ENCODE measurements around the gene TMOD1. TPM values are rescaled to one million over a fixed set of nuclear protein-coding genes. Genes with fewer than 3 reads are reported as not detected.

TMOD1 gene
- total RNA-seq, 1 donor from 2014 or later, result 1.7 TPM

DNA sequence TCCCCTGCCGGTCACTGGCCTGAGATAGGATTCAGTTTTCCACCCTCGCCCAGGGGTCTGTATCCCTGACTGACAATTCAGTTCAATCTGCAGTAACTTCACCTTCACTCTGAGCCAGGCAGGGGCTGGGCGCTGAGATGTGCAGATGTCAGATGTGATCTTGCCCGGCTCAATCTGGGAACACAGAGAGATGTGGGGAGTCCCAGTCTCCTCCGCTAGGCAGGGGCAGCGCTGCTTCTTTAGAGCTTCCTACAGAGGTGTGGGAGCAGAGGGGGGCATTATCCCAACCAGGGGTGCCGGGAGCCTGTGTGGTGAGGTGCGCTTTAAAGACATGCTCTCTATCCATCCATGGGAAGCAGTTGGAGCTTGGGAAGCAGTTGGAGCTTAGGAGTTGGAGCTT lies 14.6 kb downstream of the TMOD1 start:
- no peak for DNase-seq (ENCODE audit: low read depth in 2 of 2)

DNA sequence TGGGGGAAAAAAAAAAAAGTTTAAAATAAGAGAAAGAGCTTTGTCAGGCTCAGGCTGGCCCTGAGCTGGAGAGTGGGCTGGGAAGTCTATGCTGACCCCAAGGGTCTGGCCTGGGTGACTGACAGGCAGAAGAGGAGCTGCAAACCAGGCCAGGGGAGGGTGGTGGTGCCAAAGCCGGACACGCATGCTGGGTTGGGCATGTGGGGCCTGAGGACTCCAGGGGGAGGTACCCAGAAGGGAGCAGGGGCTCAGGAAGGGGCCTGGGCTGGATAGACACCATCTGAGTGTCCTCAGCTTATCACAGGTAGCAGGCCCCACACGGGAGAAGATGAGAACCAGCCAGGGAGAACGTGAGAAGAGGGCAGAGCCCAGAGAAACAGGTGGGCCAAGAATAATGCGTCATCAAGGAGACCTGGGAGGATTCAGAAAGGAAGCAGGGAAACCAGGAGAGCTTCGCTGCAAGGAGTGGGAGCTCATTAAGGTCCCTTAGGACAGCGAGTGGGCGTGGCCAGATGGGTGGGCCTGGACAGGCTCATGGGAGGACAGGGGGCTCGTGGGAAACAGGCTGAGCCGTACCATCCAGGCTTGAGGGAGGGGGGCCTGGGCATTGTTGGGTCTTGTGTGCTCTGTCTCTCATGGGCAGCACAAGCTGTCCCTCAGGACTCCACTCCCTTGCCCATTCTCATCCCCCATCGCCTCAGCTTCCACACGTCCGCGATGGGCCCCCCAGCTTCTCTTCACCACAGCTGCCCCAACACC lies 16.0 kb downstream of the TMOD1 start:
- DNase-seq (ENCODE audit: low read depth in 2 of 2), result no peak

DNA sequence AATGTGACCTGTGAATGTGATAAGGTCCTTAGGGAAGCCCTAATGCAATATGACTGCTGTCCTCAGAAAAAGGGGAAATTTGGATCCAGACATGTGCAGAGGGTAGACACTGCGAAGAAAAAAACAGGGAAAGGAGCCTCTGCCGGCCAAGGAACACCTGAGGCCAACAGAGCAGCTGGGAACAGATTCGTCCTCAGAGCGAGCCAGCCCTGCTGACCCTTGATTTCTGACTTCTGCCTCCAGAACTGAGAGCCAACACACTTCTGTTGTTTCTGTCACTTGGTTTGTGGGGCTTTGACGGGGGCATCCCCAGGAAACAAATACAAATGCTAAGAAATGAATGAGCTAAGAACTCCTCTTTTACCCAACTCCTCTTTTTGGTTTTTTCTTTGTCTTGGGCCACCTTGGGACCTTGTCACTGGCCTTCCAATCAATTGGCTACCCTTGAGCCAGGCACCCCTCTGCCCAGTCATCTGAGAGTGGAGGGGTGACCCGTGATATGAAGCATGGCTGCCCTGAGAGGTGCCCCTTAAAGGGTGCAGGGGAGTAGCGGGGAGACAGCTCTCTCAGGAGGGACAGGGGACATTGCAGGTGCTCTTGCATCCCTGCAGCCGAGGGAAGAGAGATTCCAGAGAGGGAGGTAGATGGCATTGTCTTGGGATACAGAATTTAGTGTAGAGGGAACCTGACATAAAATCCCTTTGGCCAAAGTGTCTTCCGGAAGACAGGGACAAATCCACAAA lies 16.9 kb downstream of the TMOD1 start:
- DNase-seq (ENCODE audit: low read depth in 2 of 2), result no peak

DNA sequence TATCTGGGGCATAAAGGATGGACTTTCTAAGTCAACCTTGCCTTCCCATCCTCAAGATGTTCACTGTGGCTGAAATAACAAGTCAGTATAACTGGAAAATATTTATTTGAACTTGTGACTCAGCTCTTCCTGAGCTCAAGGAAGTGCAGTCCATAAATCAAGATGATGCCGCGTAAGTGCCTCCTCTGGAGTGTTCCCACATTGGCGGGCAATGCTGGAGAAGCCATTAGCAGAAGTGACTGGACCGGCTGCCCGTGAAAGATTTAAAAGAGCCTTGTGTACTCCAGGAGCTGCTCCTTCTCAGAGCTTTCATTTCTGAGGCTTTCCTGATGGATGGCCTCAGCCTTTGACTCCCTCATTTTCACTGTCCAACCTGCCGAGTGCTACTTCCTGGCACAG lies 17.4 kb downstream of the TMOD1 start:
- DNase-seq (ENCODE audit: low read depth in 2 of 2), result peak in 1 of 2 donors; percentile 96

DNA sequence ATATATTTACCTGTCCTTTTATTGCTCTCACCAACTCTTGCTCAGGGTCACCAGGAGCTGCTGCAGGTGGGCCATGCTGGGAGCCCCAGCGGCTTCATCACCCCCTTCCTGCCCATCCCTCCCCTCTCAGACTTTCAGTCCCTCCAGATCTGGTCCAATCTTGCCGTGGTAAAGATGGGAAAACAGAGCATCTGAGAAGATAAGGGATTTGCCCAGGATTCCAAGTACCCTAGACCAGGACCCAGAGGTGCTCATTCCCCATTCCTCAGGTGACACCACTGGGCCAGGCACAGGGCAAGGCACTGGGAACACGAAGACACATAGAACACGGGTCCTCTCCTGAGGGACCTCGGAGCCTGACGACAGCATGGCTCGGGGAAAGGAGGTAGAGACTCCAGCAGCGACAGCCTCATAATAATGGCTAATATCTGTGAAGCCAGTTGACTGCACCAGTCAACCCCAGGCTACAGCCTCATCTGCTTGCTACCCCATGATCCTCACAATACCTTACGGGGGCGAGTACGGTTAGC lies 18.0 kb downstream of the TMOD1 start:
- DNase-seq (ENCODE audit: low read depth in 2 of 2), result no peak

DNA sequence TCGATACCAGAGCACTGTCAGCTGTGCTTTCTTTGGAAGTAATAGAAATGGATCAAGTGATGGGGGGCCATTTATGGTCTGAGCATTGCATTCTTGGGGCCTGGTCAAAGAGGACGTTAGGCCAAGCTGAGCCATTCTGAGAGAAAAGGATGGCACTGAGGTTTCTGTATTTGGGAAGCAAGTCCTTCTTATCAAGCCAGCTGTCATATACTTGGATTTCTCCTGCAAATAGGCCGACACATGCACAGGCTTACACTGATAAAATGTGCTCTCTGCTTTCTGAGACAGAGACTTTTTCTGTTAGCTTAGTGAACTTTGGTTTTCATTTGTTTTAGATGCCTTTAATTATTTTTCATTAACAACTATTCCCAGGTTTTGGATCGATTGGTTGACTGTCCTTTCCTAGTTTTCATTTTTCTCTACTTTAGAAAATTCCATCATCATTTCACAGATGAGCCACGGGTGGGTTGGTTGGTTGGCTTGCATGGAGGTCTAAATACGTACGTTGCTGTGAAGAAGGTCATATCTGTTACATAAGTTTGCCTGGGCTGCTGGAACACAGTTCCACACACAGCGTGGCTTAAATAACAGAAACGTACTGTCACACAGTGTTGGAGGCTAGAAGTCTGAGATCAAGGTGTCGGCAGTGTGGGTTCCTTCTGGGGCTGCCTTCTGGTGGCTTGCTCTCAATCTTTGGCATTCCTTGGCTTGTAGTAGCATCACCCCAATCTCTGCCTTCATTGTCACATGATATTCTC lies 20.3 kb downstream of the TMOD1 start:
- DNase-seq (ENCODE audit: low read depth in 2 of 2), result no peak

DNA sequence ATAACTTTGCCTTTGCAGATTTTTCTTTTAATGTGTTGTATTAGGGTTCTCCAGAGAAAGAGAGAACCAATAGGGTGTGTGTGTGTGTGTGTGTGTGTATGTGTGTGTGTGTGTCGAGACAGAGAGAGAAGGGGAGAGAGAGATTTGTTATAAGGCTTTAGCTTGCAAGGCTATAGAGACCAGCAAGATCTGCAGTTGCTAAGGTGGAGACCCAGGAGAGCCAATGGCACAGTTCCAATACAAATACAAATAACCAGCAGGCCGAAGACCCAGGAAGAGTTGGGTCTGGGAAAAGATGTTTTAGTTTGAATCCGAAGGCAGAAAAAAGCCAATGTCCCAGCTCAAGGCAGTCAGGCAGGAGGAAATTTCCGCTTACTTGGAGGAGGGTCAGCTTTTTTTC lies 23.0 kb downstream of the TMOD1 start:
- DNase-seq (ENCODE audit: low read depth in 2 of 2), result no peak

DNA sequence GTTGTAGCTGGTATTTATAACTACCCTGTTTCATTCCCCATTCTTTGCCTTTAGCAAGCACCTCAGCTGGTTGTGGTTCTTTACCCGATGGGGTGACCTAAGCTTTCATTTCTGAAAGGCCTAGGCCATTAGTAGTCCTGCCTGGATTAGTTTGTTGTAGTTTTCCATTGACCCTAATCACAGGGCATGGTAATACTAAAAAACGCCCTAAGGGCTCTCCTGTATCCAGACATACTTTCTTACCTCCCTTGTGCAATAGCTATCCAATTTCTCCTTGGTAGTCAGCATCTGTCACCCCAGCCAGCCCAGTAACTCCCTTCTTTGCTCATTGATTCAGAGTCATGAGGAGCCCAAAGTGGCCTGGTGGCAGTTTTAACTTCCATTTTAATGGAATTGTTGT lies 24.0 kb downstream of the TMOD1 start:
- no peak for DNase-seq (ENCODE audit: low read depth in 2 of 2)

DNA sequence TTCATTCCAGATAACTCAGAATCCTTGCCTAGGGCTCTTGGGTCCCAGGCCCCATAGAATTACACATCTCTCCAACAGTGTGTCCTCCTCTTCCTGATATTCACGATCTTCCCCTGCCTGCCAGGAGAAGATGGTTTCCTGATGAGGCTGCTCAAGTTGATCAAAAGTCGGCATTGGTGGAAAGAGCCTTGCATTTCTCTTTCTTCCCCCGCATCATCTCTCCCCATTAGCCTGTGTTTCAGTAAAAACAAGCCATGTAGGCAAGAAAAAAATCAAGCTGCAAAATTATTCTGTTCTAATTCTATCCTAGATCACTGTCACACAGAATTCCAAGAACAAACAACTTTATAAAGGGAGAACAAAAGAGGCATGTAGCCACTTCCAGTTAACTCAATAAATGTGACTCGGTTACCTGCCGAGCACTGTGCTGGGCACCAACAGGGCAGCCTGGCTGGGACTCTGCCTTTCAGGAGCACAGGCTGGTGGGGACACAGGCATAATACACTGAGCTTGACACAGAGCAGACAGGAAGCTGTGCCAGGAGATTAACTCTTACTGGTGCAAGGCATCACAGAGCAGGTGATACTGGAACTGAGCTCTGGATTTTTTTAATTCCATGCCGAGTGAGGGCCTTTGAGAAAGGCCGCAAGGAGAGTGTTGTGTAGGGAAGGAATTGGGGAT lies 25.6 kb downstream of the TMOD1 start:
- DNase-seq (ENCODE audit: low read depth in 2 of 2), result no peak

DNA sequence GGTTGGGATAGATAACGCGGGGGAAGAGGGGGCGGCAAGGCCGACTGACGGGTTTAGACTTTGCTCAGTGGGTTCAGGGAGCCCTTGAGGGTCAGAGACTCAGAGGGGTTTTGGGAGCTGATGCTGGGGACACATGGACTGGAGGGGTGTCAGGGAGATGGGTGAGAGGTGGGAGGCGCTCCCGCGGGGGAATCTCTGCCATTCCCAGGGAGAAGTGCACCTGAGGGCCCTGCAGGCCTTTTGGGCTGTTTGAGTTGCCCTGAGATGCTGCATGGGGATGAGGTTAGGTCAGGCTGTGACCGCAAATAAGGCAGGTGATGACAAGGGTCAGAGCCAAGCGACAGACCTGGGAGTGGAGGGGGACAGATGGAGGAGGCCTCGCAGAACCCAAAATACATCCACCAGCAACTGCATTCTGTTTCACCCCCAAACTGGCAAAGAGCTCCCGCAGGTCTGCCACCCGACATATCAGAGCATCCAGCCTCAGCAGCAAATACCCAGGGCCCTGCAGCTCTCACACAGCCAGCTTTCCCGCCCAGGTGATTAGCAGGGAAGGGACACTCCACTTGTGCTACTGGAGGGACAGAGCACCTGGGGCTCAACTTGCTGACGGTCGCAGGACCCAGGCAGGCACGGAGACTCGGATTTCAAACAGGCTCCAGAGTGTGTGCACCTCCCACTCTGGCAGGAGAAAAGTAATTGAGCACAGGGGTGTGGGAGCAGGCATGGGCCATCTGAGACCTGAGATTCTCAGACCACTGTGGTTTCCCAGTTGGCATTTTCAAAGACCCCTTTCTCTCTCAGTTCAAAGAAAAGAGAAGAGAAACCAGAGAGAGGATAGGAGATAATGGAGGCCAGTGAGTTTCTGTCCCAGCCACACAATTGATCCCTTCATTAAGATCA lies 26.4 kb downstream of the TMOD1 start:
- DNase-seq (ENCODE audit: low read depth in 2 of 2), result no peak

DNA sequence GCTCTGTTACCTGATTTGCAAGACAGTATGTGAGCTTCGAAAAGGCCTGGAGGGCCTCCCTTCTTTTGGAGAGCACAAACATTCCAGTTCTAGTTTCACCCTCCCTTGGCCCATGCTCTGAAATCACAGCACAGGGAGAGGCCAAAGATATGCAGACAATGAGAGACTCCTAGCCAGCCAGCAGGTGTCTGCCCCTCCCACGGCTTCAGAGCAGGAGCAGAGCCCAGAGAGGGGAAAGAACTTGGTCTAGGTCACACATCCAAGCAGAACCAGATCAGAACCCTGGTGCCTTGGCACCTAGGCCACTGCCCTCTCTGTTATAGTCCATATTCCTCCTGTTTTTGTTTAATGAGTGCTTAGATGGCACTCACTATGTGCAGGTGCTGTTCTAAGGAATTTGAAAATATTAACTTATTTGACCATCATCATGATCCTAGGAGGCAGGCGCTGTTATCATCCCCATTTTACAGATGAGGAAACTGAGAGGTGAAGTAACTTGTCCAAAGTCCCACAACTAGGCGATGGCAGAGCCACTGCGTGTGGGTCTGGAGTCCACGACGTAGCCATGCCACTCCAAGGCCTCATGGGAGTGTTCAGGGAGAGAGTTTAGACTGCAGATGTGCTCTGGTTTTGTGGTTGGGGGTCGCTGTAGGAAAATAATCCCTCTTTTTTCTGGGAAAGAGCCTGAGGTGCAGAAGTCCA lies 27.2 kb downstream of the TMOD1 start:
- DNase-seq (ENCODE audit: low read depth in 2 of 2), result no peak

DNA sequence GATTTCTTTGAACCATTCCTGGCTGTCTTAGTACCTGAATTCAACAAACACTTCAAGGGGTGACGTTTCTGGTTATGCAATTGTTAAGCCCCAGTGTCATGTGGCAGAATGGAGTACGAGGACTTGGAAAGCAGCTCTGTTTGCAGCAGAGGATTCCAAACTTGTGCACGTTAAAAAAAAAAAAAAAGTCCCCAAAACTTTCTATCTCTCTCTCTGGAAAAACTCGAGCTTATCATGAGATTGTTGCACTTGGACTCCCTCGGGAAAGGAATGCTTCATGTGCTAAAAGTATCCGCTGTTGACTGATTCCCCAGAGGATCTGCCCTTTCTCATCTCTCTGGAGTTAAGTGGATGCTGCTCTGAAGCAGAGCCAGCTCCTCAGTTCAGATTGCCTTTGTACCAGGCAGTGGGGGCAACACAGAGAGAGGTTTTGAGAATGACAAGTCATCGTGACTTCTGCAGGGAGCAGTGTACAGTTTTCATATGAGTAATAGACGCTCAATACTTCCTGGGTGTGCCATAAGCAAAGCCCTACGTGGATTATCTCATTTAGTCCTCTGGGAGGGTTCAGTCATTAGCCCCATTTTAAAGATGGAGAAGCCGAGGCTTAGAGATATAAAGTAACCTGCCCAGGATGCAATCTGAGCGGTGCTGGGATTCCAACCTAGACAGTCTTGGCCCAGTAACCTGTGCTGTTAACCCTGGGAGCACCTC lies 28.1 kb downstream of the TMOD1 start:
- no peak for DNase-seq (ENCODE audit: low read depth in 2 of 2)

DNA sequence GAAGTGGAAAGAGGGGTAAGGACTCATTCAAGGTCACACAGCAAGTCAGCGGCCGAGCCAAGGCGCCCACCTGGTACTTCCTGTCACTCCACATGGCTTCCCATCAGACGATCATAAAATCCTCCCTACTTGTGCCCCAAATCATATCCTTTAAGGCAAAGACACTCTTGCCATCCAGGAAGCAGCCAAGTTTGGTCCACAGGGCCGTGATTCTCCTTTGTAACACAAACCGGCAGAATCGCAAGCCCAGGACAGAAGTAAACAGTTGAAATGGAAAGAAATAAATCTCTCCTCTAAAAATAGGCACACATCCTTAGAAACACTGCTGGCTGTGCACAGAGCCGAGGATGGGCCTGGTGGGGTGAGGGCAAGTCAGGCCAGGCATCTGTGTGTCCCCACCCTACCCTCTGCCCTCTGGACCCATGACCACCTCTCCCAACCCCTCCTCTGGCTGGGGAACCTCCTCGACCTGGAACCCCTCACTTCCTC lies 30.5 kb downstream of the TMOD1 start:
- DNase-seq (ENCODE audit: low read depth in 2 of 2), result no peak

DNA sequence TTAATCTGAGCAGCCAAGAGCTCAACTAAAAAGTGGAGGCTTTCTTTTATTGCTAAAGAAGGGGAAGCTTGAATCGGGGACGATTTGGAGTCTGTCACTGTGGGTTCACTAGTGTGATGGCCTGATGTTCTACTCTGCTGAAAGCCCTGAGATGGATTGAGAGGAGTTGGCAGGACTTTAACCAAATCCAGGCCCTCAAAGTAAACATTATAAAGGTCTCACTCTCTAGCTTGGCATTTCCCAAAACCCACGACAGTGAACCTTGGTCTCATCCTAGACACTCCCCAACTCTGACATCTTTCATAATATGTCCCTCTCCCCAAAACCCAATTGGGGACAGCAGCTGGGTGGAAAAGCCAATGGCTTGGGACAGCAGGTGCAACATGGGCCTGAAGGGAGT lies 32.7 kb downstream of the TMOD1 start:
- DNase-seq (ENCODE audit: low read depth in 2 of 2), result no peak

DNA sequence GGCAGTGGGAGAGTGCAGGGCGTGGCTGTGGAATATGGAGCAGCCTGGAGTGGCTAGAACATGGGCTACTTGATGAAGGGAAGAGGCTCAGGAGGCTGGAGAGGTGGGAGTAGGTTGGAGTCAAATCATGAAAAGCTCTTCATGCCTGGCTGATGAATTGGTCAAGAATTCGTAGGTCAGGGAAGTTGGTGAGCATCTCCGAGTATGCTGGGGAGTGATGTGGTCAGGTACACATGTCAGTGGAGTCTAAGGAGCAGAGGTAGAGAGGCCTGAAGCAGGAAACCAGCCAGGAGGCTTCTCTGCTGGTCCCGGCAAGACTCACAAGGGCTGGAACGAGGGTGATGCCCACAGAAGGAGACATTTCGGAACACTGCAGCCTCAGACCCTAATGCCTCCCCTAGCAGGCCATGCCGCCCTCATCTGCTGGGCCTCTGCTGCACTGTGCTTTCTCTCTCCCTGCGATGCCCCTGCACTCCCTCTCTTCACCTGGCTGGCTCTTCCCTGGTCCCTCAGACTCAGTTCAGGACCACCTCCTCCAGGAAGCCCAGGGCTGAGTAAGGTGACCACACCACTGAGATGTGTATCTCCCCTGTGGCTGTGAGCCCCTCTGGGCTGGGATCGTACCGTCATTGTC lies 33.6 kb downstream of the TMOD1 start:
- DNase-seq (ENCODE audit: low read depth in 2 of 2), result no peak

DNA sequence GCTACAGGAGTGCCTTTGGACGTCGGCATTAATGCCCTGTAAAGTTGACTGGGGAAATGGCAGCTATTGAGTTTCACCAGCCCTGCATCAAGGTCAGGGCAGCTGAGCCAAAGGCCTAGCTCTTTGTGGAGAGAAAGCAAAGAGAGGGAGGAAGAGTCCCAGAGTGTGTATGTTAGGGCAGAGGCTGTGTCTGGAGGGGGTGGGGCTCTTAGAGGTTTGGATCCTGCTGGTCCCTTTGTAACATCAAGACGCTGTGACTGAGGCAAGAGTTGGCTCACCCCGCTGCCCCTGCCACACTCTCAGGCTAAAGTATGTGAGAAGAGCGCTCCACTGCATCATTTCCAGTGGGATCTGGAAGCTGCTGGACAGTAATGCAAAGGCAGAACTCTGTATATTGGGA lies 34.3 kb downstream of the TMOD1 start:
- DNase-seq (ENCODE audit: low read depth in 2 of 2), result no peak

DNA sequence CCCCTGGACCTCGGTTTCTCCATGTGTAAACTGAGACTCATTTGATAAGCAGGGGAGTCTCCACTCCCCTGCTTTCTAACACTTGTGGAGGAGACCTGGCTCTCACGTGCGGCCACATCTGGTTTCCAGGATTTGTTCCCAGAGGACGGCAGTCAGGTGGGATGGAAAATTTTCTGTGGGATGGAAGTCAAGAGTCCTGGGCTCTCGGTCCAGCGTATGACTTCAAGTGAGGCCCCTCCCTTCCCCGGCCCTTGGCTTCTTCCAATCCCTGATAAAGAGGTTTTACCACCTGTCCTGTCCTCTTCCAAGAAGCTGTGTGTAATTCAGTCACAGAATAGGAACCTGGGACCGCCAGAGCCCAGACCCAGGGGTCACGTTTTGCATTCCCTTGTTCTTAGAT lies 35.0 kb downstream of the TMOD1 start:
- no peak for DNase-seq (ENCODE audit: low read depth in 2 of 2)

DNA sequence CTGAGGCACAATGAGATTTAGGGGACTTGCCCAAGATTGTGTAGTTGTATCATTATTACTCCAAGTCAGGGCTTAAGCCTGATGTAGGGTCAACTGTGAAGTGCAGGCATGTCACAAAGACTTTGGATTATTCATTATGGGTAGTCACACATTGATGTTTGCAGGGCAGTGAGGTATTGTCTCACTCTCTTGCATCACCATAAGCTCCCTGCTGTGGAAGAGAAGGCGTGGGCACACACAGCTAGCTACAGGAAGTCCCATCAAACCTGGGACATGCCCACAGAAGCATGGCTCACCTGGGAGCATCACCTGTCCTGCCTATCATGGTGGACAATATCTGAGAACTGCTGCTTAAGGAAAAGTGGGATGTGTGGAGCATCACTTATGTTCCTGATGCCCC lies 42.1 kb downstream of the TMOD1 start:
- no peak for DNase-seq (ENCODE audit: low read depth in 2 of 2)

DNA sequence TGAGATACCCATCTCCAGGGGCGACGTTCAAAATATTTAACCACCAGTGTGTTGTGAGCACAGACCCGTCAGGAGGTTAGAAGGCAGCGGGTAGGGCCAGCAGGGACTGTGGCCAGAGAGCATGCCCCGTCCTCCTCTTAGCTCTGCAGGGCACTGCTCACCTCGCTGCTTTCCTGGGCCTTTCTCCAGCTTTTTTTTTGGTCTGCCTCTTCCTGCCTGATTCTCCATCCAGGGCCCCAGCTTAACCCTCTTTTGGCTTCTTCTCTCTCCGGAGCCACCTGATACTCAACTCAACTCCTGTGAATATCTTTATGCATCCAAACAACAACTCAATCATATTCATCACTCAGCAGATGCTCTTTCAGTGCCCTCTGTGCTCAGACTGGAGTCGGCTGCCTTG lies 44.0 kb downstream of the TMOD1 start:
- DNase-seq (ENCODE audit: low read depth in 2 of 2), result no peak

All from dermis microvascular lymphatic vessel endothelial cell (primary cell).